NCI-H446 (cell line): Measurements from ENCODE around the gene ANOS1.
"Not testable (repeated sequence)": the region's sequence is repeated elsewhere in the genome, so short reads cannot be mapped to it uniquely, and the experiment has no call there.

Source experiments
- DNase-seq, 2 experiments: peaks; one replicate each; lab custom pipeline; 2025; lab: John Stamatoyannopoulos, UW

ANOS1 gene

DNA sequence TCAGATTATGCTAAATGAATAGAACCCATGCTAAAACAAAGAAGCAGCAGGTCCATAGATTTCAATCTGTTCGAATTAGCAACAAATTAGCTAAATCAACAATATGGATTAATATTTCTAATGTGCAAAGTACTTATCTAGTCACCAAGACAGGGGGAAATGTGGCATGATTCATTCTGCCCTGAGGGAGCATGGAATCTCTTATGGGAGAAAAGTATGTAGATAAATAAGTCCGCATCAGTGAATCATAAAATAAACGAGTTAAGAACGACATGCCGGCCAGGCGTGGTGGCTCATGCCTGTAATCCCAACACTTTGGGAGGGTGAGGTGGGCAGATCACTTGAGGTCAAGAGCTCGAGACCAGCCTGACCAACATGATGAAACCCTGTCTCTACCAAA lies 102.1 kb downstream of the ANOS1 start:
- DNase-seq, result no peak

DNA sequence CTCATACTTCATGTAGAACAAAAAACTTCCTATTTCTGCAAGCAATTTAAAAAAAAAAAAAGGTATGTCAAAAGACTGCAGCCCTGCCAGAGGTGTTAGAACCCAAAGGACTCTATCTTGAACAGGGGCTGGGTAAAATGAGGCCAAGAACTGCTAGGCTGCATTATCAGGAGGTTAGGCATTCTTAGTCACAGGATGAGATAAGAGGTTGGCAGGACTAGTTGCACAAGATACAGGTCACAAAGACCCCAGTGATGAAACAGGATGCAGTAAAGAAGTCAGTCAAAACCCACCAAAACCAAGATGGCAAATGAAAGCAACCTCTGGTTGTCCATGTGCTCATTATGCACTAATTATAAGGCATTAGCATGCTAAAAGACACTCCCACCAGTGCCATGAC lies 104.1 kb downstream of the ANOS1 start:
- no peak for DNase-seq

- DNase-seq, result no peak
Observed at GRCh38 chrX:8607326-8607725, 124.6 kb downstream of the ANOS1 start.

DNA sequence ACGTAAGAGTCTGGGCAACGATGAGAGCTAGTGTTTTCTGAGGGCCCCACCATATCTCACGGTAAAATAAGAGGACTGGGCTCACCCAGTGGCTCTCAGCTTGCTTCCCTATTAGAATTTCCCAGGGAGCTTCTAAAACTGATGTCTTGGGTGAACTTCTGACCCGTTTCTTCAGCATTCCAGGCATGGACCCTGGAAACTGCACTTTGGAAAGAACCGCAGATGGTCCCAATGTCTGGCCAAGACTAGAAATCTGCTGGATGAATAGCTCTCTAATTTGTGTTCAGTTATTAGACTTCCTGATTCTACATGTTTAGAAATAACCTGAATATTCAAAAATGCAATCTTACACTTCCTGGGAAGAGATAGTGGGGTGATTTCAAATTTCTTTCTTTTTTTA lies 127.8 kb downstream of the ANOS1 start:
- DNase-seq, result no peak

- no peak for DNase-seq
Observed at GRCh38 chrX:8591501-8591900, 140.4 kb downstream of the ANOS1 start.

DNA sequence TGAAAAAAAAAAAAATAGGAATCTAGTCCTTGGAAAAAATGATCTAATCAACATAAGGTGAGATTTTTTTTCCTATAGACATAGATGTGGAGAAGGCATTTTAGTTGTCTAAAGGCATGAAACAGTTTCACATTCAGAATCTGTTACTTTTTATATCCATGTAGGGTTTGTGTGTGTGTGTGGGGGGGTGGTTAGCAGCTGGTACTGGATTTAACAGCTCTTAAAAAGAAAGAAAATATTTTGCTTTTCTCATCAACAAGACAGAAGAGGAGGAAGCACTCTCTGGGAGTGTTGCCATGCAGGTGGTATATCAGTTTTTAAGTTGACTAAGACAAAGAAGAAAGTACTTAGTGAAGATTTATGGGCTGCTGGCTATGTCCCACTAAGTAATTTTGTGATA lies 145.0 kb downstream of the ANOS1 start:
- DNase-seq, result no peak

GRCh38 chrX:8579602-8580001 lies 152.3 kb downstream of the ANOS1 start:
- DNase-seq, result no peak

GRCh38 chrX:8576821-8577220 lies 155.1 kb downstream of the ANOS1 start:
- DNase-seq, result no peak

GRCh38 chrX:8565729-8566128 lies 166.2 kb downstream of the ANOS1 start:
- no peak for DNase-seq

DNA sequence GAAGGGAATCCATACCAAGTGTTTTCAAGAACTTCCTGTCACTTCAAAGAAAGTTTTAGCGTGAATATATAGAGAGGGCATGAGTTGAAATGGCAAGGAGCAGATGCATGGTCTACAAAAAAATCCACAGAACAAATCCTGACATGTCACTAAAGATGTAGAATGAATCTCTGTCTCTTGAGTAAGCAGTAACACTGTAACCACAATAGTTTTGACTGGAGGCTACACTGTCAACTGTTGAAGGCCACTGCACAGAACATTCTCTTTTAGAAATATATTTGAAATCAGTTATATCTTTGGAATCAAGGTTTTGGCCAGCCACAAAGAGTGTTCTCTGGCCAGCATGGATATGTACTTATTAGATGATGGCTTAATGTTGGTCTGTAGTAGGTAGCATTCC lies 183.5 kb downstream of the ANOS1 start:
- DNase-seq, result no peak

- no peak for DNase-seq
Observed at GRCh38 chrX:8546715-8547114, 185.2 kb downstream of the ANOS1 start.

GRCh38 chrX:8520791-8521190 lies 211.1 kb downstream of the ANOS1 start:
- no peak for DNase-seq

GRCh38 chrX:8520178-8520577 lies 211.8 kb downstream of the ANOS1 start:
- no peak for DNase-seq

DNA sequence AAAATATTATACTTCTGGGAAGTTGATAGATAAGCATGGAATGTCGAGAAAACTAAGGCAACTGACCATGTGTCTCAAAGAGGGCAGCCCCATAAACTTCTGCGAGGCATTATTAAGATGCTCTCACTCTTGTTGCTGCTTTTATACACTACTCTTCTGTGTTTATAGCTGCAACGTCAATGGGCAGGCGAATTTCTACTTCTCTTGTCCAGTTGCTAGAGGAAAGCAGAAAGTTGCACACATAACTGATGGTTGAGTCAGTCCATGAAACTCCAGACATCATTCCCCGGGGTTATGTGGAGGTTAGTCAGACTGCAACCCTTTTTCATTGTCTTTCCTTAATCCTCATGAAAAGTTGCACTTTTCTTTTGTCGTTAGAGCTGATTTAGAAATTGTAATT lies 227.5 kb downstream of the ANOS1 start:
- DNase-seq, result no peak

DNA sequence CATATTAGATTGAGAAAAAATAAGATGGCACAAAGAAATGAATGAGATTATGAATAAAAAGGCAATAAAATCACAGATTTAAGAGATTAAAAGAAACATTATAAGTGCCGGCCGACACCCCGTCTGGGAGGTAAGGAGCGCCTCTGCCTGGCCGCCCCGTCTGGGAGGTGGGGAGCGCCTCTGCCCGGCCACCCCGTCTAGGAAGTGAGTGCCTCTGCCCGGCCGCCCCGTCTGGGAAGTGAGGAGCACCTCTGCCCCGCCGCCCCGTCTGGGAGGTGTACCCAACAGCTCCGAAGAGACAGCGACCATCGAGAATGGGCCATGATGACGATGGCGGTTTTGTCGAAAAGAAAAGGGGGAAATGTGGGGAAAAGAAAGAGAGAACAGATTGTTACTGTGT lies 229.8 kb downstream of the ANOS1 start:
- DNase-seq, result not testable (repeated sequence)

DNA sequence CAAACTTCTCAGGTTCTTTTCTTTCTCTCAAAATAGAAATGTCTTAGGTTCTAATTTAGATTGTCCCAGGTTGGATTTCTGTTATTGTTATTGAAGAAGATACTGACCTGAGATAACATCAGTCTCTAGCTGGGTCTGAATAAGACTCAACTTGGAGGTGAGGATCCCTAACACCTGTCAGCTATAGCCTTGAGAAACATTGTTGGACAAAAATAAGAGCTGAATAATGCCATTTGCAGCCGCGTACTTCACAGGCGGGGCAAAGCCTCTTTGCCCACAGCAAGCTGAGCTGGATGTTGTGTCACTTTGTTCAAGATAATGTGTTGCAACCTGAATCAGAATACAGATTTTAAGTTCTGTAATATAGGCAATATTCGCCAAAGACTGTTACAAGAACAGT lies 231.7 kb downstream of the ANOS1 start:
- DNase-seq, result no peak

DNA sequence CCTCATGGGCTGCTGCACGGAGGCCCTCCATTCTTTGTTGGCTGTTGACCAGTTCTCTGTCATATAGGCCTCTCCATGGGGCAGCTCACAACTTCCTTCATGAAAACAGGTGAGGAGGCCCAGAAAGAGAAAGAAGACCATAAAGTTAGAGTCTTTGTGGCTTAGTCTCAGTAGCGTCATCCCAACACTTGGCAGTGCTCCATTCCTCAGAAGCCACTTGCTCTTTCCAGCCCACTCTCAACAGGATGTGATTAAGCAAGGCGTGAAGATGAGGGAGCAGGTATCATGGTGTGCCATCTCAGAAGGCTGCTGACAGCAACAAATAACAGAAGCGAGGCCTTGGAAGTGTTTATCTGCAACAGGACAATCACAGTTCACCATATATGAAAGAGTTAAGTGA lies 236.9 kb downstream of the ANOS1 start:
- not testable (repeated sequence) for DNase-seq

DNA sequence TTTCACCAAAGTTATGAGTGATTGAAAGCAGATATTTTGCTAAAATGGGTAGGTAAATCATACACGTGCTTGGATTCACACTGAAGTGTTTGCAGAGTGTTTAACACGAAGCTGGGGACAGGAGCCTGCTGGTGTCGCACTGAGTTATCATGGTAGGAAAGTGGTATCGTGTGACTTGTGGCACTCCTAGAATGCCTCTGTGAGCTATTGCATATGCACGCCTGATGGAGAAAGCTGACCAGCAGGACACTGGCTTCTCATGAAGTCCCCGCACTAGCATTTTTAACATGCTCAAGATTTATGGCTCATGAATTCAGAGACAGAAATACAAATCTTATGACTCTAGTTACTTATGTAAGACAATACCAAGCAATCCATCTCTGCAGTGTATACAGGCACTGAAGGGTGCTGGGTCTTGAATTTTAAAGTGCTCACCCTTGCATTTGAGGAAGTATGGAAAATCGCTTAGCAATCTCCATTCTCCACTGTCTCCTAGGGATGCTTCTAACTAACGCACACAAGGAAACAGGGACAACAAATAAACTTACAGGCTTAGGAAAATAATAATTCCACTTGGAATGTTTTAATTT lies 247.5 kb downstream of the ANOS1 start:
- DNase-seq, result no peak
